Pons (tissue), 1 donor: ENCODE data around the gene AK2.

ENCODE experiments used
- DNase-seq: peaks from one replicate; pipeline ENCODE4 v3.0.0-alpha.2; 2016; ENCODE audit warnings: low spot score

AK2 gene

DNA sequence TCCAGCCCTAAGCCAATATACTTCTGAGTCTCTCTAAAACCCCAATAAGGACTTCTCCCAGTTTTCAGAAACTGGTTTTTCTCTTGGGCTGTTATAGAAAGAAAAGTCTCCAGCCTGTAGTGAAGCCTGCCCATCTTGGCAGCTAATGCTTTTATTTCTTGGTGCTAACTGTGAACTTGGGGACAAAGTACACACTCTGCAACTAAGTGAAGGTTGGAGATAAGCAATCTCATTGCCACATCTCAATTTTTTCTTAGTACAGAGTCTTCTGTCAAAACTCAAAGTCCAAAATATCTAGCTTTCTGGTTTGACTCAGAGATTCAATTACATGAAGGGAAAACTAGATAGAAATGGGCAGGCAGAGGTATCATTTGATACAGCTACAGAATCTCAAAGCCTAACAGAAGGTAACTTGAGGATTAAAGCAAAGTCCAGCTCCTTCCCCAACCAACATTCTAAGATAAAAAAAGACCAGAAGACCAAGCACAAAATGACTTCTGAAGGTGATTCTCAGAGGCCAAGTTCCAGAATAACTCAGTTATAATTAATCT lies 14.0 kb downstream of the AK2 start:
- DNase-seq = no peak

DNA sequence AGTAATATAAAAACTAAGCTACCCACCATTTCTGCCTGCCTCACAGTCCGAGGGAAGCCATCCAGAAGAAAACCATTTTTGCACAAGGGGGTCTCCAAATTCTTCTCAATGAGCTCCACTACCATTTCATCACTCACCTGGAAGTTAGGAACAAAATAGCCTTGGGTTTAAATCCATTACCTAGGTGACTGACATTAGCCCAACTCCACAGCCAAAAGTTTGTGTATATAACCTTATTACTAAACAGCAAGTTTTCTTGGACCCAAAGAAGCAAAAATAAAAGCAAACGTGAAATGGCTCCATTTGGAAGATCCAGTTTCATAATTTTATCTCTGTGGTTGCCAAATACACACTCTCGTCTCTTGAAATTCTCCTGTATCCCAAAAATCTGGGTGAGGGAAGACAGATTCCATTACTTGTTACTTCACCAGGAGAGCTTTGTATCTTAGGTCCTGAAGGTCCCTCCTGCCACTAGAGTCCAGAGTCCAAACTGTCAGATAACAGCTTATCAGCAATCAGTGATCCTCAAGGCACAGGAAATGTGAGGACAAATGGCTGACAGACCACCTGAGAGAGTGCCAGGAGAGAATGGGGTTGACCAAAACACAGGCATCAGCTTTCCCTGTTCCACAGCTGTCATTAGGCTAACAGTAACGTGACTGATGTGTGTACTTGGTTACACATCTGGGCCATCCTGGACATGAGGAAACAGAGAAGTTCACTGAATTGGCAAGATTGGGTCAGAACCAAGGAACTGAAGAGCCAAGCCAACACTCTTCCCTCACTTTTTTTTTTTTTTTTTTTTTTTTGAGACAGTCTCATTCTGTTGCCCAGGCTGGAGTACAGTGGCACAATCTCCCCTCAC lies 14.9 kb downstream of the AK2 start:
- no peak for DNase-seq

DNA sequence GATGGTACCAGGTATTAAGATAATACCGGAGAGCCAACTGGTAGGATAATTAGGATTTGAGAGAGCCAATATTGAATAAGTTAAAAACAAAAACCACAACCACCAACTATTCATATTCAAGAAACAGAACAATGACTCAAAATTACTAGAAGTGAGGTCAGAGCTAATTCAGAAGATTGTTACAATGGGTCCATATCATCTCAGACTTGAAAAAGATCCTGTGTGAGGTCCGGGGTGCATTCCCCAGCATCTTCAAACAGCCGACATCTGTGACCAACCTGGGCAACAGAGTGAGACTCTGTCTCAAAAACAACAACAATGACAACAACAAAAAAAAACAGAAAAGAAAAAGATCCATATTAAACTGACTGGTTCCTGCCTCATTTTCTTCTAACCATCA lies 18.6 kb downstream of the AK2 start:
- DNase-seq = no peak

DNA sequence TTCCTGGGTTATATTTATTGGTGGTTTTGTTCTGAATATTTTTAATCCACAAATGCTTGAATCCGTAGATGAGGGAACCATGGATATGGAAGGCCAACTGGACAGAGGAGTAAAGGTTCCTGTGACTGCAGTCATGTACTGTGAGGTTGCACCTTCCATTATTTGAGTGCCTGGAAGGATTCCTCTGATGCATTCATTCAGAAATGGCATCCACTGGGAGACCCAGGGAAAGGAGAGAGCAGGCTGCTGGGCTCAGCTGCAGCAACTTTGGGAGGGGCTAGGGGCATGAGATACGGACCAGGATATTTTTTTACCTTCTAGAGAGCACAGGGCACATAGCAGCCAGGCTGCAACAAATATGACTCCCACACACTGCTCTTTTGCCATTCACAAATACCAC lies 19.5 kb downstream of the AK2 start:
- no peak for DNase-seq

DNA sequence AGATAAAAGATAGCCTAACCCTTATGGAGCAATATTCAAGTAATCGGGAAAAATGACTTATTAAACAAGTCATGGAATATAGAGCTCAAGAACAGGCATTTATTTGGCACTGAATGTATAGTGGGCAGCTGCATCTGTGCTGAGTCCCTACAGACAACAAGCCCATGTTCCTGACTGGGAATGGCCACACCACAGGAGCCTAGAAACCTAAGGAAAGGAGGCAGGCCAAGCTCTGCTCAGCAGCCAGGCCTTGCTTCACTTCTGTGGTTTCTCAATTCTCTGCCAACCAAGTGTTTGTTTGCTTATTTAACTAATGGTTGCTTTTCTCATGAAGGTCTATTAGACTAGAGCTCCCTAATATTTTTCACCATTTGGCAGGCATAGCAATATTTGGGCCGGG lies 21.5 kb downstream of the AK2 start:
- DNase-seq = no peak

DNA sequence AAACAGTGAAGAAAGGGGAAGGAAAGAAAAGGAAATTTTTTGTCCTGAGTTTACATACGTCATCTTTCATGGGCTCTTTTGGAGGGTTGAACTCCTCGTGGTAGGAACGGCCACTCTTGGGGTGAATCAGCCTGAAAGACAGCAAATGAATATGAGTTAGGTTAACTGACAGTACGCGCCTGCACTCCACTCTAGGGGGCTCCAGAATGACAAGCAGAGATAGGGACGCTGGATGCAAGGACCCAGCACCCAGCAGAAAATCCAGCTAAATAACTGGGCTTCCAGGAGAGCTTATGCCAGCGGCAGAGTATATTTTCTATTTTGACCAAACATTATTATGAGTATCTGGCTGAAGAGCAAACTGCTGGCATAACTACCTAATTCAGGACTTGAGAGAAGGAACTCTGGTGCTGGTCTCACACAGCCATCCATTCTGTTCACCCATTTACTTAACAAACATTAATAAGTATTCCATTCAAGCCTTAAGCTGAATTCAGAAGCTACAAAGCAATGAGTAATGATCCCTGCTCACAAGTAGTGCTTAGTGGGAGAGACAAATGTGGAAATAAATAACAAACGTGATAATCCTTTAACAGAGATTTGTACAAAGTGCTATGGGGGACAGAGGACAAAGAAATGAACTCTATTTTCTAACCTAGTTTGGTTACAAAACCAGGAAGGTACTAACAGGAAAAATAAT lies 22.1 kb downstream of the AK2 start:
- no peak for DNase-seq

DNA sequence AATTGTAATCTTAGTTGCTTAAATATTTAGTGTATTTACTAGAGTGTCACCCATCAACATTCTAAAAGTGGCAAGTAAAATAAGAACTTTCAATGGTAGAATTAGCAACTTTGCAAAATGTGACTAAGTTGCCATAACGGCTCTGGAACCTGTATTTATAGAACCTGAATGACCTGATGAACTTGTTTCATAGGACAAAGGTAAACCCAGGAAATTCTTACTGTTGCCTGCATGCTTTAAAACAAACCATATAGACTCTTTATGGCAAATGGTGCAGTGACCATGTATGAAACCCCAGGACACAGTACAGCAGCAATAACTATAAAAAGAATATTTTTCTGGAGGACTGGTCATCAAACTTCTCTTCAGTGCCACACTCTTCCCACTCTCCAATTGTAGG lies 22.9 kb downstream of the AK2 start:
- no peak for DNase-seq

DNA sequence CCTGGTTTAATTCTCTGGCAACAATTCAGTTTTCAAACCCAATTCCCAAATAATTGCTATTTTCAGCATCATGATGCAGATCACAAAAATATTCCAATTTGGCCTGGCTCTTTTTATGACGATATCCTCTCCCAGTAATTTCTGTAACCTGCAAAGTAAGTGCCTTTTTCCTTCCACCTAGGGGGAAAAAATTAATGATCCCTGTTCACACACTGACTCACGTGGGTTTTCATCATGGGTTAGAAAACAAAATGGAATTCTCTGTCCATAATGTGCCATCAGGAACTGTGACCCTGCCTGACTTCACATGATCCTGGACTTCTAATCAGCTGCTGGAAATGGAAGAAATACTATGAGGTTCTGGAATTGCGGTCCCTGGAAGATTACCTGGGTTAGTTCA lies 24.5 kb downstream of the AK2 start:
- DNase-seq = no peak

DNA sequence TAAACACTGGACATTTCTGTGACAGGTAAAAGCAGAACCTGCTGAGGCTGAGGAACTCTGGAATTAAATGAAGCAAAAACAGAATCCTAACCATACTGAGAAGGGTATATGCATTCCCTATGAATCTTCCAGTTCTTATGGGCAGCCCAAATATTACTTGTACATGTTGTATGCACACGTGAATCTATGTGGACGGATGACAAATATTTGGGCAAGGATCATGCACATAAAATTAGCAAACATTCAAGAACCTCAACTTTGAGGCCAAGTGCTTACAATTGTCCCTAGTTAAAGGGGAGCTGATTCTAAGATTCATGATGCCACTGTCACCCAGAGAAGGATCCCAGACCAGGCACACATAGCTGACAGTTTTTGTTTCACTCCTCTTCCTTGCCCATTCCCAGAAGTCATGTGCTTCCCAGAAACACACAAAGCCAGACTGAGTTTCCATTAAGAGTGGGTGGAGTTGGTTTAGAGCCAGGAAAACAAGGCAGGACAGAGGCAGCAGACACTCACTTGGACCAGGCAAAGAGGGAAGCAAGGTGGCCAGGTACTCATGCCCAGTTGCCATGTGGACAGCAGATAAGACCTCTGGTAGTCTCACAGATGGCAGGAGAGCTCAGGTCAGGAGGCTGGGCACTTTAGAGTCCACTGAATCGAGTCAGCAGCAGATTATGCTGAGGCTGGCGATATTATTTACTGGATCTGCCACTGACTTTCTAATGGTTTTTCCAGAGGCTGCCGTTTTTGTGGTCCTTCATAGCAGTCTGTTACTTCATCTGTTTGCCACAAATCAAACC lies 25.6 kb downstream of the AK2 start:
- DNase-seq = peak; percentile 64

DNA sequence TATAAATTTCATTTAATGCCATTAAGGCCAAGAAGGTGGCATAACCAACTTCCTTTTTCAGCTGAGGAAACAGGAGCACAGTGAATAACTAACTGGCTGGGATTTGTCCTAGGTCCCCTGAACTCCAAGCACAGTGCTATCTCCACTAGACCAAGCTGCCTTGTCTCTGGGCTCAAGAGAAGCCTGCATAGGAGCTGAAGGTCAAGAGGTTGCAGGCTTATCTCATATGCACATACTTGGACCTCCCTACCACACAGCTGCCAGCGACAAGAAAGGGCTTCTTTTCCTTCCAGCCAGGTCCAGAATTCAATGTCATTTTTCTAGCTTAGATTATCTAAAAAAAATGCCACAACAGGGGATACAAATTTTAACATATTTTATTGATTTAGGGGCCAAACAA lies 27.1 kb downstream of the AK2 start:
- DNase-seq = no peak

DNA sequence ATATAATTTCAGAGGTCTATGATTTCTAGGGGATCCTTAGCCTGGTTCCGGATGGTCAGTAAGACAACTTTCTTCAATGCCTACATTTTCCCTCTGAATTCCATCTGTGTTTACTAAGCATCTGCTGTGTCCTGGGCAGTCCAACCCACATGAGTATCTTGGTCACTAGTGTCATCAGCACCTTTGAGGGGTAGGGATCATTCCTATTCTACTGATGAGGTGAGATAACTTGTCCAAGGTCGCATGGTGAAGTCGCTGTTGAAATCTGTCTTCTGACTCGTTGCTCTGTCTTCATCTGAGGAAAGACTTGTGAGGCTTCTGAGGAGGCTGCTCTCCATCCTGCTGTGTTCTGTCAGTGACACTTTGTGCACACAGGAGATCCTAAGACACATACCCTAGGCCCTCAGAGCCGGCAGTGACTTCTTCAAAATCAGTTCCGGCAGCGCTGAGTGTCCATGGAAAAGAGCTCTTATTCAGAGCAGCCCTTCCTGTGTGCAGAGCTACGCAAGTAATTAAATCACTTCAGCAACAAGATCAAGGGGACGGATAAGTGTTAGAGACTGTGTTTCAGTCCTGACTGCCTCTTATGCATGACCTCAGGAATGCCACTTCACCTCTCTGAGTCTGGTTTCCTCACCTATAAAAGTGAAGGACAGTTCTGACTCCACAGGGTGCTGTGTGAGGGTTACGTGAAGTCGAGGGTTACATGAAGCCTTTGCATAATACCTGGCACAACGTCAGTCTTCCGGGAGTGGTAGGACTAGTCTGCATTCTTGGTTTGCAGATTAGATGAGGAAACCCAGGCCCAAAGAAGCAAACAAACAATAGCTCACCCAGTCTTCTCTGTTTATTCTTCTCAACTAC lies 28.4 kb downstream of the AK2 start:
- no peak for DNase-seq

DNA sequence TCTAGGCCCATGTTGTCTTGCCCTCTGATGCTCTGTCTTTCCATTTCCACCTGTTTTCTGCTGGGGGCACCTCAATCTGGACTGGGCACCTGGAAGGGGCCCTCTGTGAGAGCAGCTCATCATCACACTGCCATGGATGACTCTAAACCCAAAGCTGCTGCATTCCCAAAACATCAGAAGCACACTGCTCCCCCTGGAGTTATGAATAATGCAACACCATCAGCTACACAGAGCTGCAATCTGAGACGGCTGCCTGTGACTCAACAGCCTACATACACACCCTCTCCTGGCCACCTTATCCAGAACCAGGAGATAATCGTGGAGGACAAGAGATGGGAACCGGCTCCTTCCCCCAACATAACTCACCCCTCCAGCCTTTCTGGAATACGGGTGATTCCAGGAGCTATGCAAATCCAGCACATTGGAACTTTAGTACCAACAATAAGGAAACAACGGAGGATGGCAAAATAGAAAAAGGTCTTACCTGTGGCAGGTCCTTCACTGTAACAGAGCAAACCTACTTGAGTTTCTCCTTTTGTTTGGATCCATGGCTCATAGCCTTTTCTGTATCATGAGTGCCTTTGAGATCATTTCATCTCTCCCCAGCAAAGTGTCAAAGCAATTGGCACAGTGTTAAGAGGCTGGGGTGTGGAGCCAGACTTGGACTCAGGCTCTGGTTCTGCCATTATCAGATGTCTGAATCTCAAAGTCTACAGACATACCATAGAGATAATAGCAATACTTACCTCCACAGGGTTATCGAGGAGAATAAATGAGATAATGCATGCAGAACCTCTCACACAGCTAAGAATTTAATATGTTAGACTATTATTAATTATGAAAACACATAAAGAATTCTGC lies 29.3 kb downstream of the AK2 start:
- no peak for DNase-seq

DNA sequence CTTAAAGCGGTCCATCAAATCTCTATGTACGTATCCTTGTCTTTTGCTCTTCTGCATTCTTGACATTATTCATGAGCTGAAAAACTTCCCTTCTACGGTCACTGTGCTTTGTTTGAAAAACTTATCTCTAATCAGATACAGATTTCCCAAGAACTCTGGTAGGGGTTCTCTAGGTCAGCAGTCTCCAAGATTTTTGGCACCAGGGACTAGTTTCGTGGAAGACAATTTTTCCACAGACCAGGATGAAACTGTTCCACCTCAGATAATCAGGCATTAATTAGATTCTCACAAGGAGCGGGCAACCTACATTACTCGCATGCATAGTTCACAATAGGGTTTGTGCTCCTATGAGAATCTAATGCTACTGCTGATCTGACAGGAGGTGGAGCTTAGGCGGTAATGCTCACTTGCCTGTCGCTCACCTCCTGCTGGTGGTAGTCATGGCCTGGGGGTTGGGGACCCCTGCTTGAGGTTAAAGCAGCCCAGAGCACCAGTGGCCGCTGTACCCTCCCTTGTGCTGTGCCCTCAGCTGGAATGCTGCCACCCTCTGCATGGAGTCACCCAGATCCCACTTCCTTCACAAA lies 30.8 kb downstream of the AK2 start:
- no peak for DNase-seq

DNA sequence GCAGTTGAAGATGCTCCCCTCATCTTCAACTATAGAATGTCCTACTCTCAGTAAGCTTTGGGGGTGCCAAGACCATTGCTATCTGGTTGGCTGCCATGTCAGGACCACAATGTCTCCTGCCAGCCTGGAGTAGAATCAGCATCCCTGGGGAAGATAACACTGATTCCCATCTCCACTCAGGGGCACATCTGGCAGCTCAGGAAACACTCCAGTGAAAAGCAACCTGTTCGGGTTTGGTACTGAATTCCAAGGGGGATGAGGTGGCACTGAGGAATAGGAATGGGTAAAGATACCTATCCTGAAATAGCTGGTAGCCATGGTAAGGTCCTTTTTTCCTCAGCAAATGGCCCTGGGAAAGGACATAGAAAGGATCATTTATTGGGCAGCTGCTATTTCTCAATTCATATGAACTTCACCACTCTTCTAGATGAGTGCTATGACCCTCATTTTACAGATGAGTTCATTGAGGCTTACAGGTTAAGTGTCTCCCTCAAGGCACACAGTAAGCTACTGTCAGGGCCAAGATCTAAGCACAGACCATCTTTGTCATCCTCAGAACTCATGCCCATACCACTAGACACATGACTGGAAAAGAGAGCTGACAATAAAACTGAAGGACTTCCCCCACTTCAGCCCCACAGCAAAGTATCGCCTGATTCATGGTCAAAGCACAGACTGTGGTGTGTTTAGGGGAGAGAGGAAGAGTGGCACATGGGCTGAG lies 31.4 kb downstream of the AK2 start:
- peak; percentile 79 for DNase-seq

DNA sequence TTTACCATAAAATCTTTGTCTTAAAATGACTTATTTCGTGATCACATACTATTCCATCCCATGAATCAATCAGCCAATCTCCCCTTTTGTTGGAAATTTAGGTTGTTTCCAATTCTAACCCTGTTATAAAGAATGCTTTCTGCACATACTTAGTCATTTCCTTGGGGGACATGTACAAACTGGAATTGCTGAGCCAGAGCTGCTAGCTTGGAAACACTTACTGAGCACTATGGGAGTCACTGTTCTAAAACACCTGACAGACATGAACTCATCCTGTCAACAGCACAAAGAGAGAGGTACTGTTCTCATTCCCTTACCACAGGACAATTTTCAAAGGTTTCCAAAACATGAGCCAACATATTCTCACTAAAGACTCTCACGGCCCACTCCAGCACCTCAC lies 32.1 kb downstream of the AK2 start:
- DNase-seq = no peak

DNA sequence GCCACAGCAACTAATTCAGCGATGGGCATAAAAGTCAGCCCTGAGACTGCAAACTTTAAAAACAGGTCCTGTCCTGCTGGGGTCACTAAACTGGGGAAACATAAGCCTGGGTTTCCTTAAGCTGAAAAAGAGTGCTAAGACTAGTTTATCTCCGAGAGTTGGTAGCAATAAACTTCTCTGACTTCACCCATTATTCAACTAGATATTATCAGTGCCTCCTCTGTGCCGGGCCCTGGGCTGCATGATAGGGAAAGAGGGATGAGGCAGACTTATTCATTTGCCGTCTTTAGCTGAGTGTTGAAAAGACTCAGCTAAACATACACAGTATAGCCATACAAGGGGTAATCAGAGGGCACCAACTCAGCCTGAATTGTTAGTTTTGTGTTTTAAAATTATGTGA lies 33.0 kb downstream of the AK2 start:
- no peak for DNase-seq

DNA sequence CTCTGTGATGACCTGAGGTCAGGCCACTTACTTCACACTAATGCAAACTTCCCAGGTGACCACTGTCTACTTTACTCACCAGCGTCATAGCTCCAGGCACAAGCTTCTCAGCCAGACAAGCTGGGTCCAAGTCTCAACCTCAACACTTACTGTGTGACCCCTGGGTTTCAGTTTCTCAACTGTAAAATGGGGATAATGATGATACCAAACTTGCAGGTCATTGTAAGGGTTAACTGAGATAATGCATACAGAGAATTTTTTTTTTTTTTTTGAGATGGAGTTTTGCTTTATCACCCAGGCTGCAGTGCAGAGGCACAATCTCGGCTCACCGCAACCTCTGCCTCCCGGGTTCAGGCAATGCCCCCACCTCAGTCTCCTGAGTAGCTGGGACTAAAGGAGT lies 34.7 kb downstream of the AK2 start:
- DNase-seq = no peak

DNA sequence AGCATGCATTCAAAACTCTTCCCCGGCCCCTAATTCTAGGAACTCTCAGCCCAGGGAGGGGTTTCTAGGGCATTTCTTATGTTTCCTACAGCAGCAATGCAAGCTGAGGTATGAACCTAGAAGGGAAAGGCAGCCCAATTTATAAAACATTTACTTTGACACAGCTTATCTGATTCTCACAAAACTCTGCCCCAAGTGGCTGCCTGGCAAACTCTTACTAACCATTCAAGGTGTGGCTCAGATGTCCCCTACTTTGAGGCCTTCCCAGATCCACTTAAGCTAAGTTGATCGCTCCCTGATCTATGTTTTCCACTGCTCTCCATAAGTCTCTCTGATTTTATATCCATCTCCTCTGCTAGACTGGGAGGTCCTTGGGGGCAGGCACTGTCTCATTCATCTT lies 35.4 kb downstream of the AK2 start:
- no peak for DNase-seq

DNA sequence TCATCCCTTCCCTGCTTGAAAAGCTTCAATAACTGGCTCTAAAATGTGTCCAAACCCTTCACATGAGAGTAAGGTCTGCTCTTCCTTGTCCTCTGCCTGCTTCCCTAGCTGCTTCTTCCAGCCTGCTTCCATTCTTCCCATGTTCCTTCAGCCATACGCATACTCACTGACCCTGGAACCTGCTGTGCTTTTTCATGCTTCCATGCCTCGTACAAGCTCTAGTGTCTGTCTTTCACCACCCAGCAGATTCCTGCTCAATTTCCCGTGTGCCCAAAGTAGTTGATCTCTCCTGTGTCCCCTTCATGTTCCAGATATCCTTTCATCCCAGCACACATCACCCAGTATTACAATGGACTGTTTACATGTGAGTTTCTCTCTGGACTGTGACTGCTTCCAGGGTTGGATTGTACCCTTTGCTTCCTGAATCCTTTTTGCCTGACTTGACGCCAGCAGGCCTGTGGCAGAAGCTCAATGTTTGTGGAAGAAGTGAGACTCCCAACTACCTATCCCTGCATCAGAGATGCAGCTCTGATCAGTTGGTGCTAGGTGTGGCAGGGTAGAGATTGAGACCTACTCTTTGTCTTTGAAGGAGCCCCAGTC lies 36.2 kb downstream of the AK2 start:
- DNase-seq = no peak
